Measurements from ENCODE around the gene DNAAF5. TPM values are rescaled to one million over a fixed set of nuclear protein-coding genes. Genes with fewer than 3 reads are reported as not detected.

DNAAF5 gene
- total and polyA plus RNA-seq, 2 donors (not counting 1 experiment from before 2014, with no cell fraction given): 13.1 to 14.2 TPM

- Histone ChIP-seq H3K4me1 (ENCODE audit: control insufficient read depth, extremely low read depth, insufficient read depth, low read length) (peaks cover 5% of the 10 kb centered on the region), H3K27ac (ENCODE audit: insufficient read depth, low read length) (no peak overlapping the region), H3K36me3 (ENCODE audit: control insufficient read depth, insufficient read depth, low read length) (peaks cover 15% of the 10 kb centered on the region)
These were observed 49.9 kb downstream of the DNAAF5 start for GRCh38 chr7:776381-776780.

GRCh38 chr7:776992-777727 lies 50.7 kb downstream of the DNAAF5 start:
- H3K4me2 ChIP-seq (ENCODE audit: extremely low read depth, insufficient read depth, low read length): no peak overlapping the region
- no peak overlapping the region for H2AFZ ChIP-seq (ENCODE audit: low read length)
- H3K27me3 ChIP-seq (ENCODE audit: control insufficient read depth, insufficient read depth, low read length): no peaks in the 10 kb centered on the region
- H3K36me3 ChIP-seq (ENCODE audit: control insufficient read depth, insufficient read depth, low read length): peaks cover 17% of the 10 kb centered on the region
- no peak for TF ChIP-seq EZH2 (IDR thresholded peaks at IDR 0.05; ENCODE audit: low read length, missing control alignments)
- no peak for TF ChIP-seq CTCF (conservative IDR thresholded peaks at IDR 0.05 in 1 of 2, IDR thresholded peaks at IDR 0.05 in 1 of 2; ENCODE audit: low read depth in 1 of 2, low read length in 2 of 2)
- H3K27ac ChIP-seq (ENCODE audit: insufficient read depth, low read length): no peak overlapping the region
- H4K20me1 ChIP-seq (ENCODE audit: control insufficient read depth, extremely low read depth, insufficient read depth, low read length): no peaks in the 10 kb centered on the region
- no peaks in the 10 kb centered on the region for H3K9me3 ChIP-seq (ENCODE audit: control insufficient read depth, insufficient read depth, low read depth, low read length)
- H3K4me3 ChIP-seq (replicated peaks in 1 of 4; ENCODE audit: control extremely low read depth in 1 of 4, insufficient read depth in 1 of 4, low read depth in 3 of 4, low read length in 4 of 4): no peak overlapping the region
- no peaks in the 10 kb centered on the region for H3K4me1 ChIP-seq (ENCODE audit: control insufficient read depth, extremely low read depth, insufficient read depth, low read length)
- H3K79me2 ChIP-seq (ENCODE audit: control insufficient read depth, insufficient read depth, low read length): no peaks in the 10 kb centered on the region
- peak in 1 of 2 donors; percentile 44 for DNase-seq (ENCODE audit: low read depth in 2 of 2)
- no peak overlapping the region for H3K9ac ChIP-seq (ENCODE audit: insufficient read depth, low read length)

More at GRCh38 chr7:776381-776780, 49.9 kb downstream of the DNAAF5 start:
- no peaks in the 10 kb centered on the region for H4K20me1 ChIP-seq (ENCODE audit: control insufficient read depth, extremely low read depth, insufficient read depth, low read length)
- no peak overlapping the region for H2AFZ ChIP-seq (ENCODE audit: low read length)
- no peak for TF ChIP-seq EZH2 (IDR thresholded peaks at IDR 0.05; ENCODE audit: low read length, missing control alignments)
- TF ChIP-seq CTCF (conservative IDR thresholded peaks at IDR 0.05 in 1 of 2, IDR thresholded peaks at IDR 0.05 in 1 of 2; ENCODE audit: low read depth in 1 of 2, low read length in 2 of 2): no peak
- H3K4me2 ChIP-seq (ENCODE audit: extremely low read depth, insufficient read depth, low read length): no peak overlapping the region
- no peaks in the 10 kb centered on the region for H3K27me3 ChIP-seq (ENCODE audit: control insufficient read depth, insufficient read depth, low read length)
- H3K79me2 ChIP-seq (ENCODE audit: control insufficient read depth, insufficient read depth, low read length): no peaks in the 10 kb centered on the region
- H3K9ac ChIP-seq (ENCODE audit: insufficient read depth, low read length): no peak overlapping the region
- DNase-seq (ENCODE audit: low read depth in 2 of 2): no peak
- no peak overlapping the region for H3K4me3 ChIP-seq (replicated peaks in 1 of 4; ENCODE audit: control extremely low read depth in 1 of 4, insufficient read depth in 1 of 4, low read depth in 3 of 4, low read length in 4 of 4)
- H3K9me3 ChIP-seq (ENCODE audit: control insufficient read depth, insufficient read depth, low read depth, low read length): no peaks in the 10 kb centered on the region

- no peak overlapping the region for H3K4me2 ChIP-seq (ENCODE audit: extremely low read depth, insufficient read depth, low read length)
- H3K36me3 ChIP-seq (ENCODE audit: control insufficient read depth, insufficient read depth, low read length): peaks cover 17% of the 10 kb centered on the region
- no peaks in the 10 kb centered on the region for H3K27me3 ChIP-seq (ENCODE audit: control insufficient read depth, insufficient read depth, low read length)
- no peaks in the 10 kb centered on the region for H4K20me1 ChIP-seq (ENCODE audit: control insufficient read depth, extremely low read depth, insufficient read depth, low read length)
- no peak overlapping the region for H3K27ac ChIP-seq (ENCODE audit: insufficient read depth, low read length)
- H3K4me3 ChIP-seq (replicated peaks in 1 of 4; ENCODE audit: control extremely low read depth in 1 of 4, insufficient read depth in 1 of 4, low read depth in 3 of 4, low read length in 4 of 4): no peak overlapping the region
- no peak overlapping the region for H2AFZ ChIP-seq (ENCODE audit: low read length)
- H3K9ac ChIP-seq (ENCODE audit: insufficient read depth, low read length): no peak overlapping the region
- H3K79me2 ChIP-seq (ENCODE audit: control insufficient read depth, insufficient read depth, low read length): no peaks in the 10 kb centered on the region
- DNase-seq (ENCODE audit: low read depth in 2 of 2): no peak
- TF ChIP-seq CTCF (conservative IDR thresholded peaks at IDR 0.05 in 1 of 2, IDR thresholded peaks at IDR 0.05 in 1 of 2; ENCODE audit: low read depth in 1 of 2, low read length in 2 of 2) (no peak), EZH2 (IDR thresholded peaks at IDR 0.05; ENCODE audit: low read length, missing control alignments) (no peak)
- no peaks in the 10 kb centered on the region for H3K9me3 ChIP-seq (ENCODE audit: control insufficient read depth, insufficient read depth, low read depth, low read length)
- no peaks in the 10 kb centered on the region for H3K4me1 ChIP-seq (ENCODE audit: control insufficient read depth, extremely low read depth, insufficient read depth, low read length)
These were observed 51.2 kb downstream of the DNAAF5 start for GRCh38 chr7:777728-778078.

Data from fibroblast of lung (primary cell).